Thyroid gland (tissue), 4 donors: ENCODE data around the gene ACVR1. TPM values are rescaled to one million over a fixed set of nuclear protein-coding genes. Genes with fewer than 3 reads are reported as not detected.
"Not testable (repeated sequence)": the region's sequence is repeated elsewhere in the genome, so short reads cannot be mapped to it uniquely, and the experiment has no call there.

Experiments
- DNase-seq, 2 donors: peaks; one replicate each; pipeline ENCODE4 v3.0.0-alpha.2; 2019
- H3K27ac ChIP-seq, 3 donors: fragments of 200-600 bp; sonication (generic); 1 replicate in 2 of 3; 2 replicates in 1 of 3; pipeline ENCODE4 v1.5.1; 2016 to 2019; ENCODE audit warnings: mild to moderate bottlenecking in 1 of 3, moderate library complexity in 1 of 3
- H3K27me3 ChIP-seq: fragments of 200-600 bp; sonication (generic); one replicate; pipeline ENCODE4 v1.5.1; 2019
- H3K36me3 ChIP-seq, 2 donors: fragments of 200-600 bp; sonication (generic); one replicate each; pipeline ENCODE4 v1.5.1; 2016 to 2019
- H3K4me1 ChIP-seq, 2 donors: fragments of 200-600 bp; sonication (generic); one replicate each; pipeline ENCODE4 v1.5.1; 2017 to 2019
- H3K4me3 ChIP-seq, 3 donors: fragments of 200-600 bp; sonication (generic); replicated peaks in 1 of 3; 1 replicate in 2 of 3; 2 replicates in 1 of 3; pipeline ENCODE4 v1.5.1; 2016; ENCODE audit warnings: mild to moderate bottlenecking in 1 of 3
- H3K9me3 ChIP-seq: fragments of 200-600 bp; sonication (generic); one replicate; pipeline ENCODE4 v1.5.1; 2017
- POLR2A ChIP-seq, 2 donors: fragments of 450-650 bp; IDR thresholded peaks; one replicate each; pipeline ENCODE4 v1.6.1; 2017; ENCODE audit warnings: antibody characterized with exemption in 2 of 2, mild to moderate bottlenecking in 2 of 2, moderate library complexity in 1 of 2
- WGBS, 2 donors: methylation state at CpG; one replicate each; pipeline ENCODE4 v1.1.5; 2017; 5-methylcytosine and 5-hydroxymethylcytosine counted together
- intact Hi-C: fragments of 100-400 bp; cut with DNase I; formaldehyde crosslinking; loops from one replicate; pipeline ENCODE4 v1.15.1; 2023
- total RNA-seq, 4 donors: library from RNA; depleted of rRNA; stranded (reverse); fragments of >200 nt; gene quantifications; one replicate each; pipeline ENCODE4 v1.2.3, GENCODE V29; 2016
- TF ChIP-seq, protein P1 (sequence below), 6 experiments: fragments of 200-600 bp in 3 of 6; fragments of 450-650 bp in 3 of 6; sonication (generic) in 3 of 6; IDR thresholded peaks; one replicate each; pipeline ENCODE4 v1.5.1; 2016 to 2019; ENCODE audit warnings: antibody characterized with exemption in 6 of 6, mild to moderate bottlenecking in 2 of 6, inconsistent platforms in 1 of 6, moderate library complexity in 1 of 6

ACVR1 gene
- total RNA-seq, 4 donors from 2014 or later: 42.7 to 55.8 (median 46.3) TPM

DNA sequence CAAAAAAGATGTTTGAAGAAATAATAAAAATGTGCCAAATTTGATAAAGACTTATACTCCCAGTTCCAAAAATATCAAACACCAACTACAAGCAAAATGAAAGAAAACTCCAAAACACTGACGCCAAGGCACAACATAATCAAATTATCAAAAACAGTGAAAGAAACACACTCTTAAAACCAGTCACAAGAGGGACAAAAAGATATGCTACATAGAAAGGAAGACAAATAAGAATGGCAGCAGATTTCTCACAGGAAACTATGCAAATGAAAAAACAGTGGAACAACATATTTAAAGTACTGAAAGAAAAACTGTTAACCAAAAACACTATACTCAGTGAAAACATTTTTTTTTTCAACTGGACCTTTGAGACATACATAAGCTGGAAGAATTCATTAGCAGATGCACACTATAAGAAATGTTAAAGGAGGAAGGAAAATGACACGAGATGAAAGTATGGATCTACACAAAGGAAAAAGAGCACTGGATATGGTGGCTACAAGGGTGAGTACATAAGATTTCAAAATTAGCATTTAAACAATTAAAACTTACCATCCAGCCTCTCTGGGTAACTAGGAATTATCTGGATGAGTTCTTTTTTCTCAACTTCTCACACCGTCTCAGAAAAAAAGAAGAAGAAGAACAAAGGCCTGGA lies 153.4 kb downstream of the ACVR1 start:
- 95% methylated on average over 3 of the region's 3 CpGs for WGBS, 2 donors

DNA sequence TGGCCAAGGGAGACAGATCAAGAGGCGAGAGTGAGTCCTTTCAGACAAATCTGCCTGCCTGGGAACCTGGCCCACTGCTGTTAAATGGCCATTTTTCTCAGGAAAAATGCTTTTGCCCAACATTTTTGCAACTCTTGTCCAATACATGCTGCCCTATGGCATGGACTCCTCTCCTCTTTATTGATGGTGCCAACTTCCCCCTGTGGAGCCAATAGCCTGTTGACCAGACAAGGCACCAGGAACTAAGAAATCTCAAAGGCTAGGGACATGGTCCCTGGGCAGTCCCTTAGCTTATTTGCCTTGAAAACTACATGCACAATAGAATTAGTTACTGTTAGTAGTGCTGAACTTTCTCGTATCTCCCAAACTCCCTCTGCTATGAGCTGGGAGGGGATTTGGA lies 155.6 kb downstream of the ACVR1 start:
- Histone ChIP-seq H3K4me3 (no peak overlapping the region), H3K27ac (no peak overlapping the region), H3K27me3 (no peaks in the 10 kb centered on the region), H3K4me1 (peaks cover 0 to 1% of the 10 kb centered on the region in 2 donors), H3K36me3 (no peaks in the 10 kb centered on the region), H3K9me3 (no peaks in the 10 kb centered on the region)
- intact Hi-C loops: no loop called here
- no peak for DNase-seq
- TF ChIP-seq, protein P1, sequence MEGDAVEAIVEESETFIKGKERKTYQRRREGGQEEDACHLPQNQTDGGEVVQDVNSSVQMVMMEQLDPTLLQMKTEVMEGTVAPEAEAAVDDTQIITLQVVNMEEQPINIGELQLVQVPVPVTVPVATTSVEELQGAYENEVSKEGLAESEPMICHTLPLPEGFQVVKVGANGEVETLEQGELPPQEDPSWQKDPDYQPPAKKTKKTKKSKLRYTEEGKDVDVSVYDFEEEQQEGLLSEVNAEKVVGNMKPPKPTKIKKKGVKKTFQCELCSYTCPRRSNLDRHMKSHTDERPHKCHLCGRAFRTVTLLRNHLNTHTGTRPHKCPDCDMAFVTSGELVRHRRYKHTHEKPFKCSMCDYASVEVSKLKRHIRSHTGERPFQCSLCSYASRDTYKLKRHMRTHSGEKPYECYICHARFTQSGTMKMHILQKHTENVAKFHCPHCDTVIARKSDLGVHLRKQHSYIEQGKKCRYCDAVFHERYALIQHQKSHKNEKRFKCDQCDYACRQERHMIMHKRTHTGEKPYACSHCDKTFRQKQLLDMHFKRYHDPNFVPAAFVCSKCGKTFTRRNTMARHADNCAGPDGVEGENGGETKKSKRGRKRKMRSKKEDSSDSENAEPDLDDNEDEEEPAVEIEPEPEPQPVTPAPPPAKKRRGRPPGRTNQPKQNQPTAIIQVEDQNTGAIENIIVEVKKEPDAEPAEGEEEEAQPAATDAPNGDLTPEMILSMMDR (IDR thresholded peaks at IDR 0.05): no peak
- TF ChIP-seq POLR2A (IDR thresholded peaks at IDR 0.05): no peak
- 95 to 98% methylated on average over 2 of the region's 2 CpGs for WGBS, 2 donors

More for the DNA sequence above, 153.4 kb downstream of the ACVR1 start:
- no peak for DNase-seq
- TF ChIP-seq, protein P1 (IDR thresholded peaks at IDR 0.05): no peak
- TF ChIP-seq POLR2A (IDR thresholded peaks at IDR 0.05): no peak
- no peak overlapping the region for H3K4me3 ChIP-seq
- no peaks in the 10 kb centered on the region for H3K27me3 ChIP-seq
- no peak overlapping the region for H3K27ac ChIP-seq
- intact Hi-C loops: no loop called here
- no peaks in the 10 kb centered on the region for H3K9me3 ChIP-seq
- H3K4me1 ChIP-seq: peaks cover 13 to 21% of the 10 kb centered on the region in 2 donors
- H3K36me3 ChIP-seq: no peaks in the 10 kb centered on the region

DNA sequence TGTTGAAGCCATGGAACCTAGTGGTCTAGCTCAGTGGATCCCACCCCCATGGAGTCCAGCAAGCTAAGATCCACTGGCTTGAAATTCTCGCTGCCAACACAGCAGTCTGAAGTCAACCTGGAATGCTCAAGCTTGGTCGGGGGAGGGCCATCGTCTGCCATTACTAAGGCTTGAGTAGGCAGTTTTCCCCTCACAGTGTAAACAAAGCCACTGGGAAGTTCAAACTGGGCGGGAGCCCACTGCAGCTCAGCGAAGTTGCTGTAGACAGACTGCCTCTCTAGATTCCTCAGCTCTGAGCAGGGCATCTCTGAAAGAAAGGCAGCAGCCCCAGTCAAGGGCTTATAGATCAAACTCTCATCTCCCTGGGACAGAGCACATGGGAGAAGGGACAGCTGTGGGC lies 171.5 kb downstream of the ACVR1 start:
- H3K4me1 ChIP-seq, H3K27ac ChIP-seq, H3K36me3 ChIP-seq, H3K9me3 ChIP-seq, H3K27me3 ChIP-seq, DNase-seq, H3K4me3 ChIP-seq, intact Hi-C loops: not testable (repeated sequence)
- 62 to 66% methylated on average over 5 of the region's 5 CpGs for WGBS, 2 donors

DNA sequence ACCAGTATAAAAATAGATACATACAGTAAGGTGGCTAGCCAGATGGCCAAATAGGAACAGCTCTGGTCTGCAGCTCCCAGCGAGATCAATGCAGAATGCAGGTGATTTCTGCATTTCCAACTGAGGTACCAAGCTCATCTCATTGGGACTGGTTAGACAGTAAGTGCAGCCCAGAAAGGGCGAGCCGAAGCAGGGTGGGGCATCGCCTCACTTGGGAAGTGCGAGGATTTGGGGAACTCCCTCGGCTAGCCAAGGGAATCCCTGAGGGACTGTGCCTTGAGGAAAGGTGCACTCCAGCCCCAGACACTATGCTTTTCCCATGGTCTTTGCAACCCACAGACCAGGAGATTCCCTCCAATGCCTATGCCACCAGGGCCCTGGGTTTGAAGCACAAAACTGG lies 172.0 kb downstream of the ACVR1 start:
- H3K4me1 ChIP-seq, intact Hi-C loops, H3K4me3 ChIP-seq, H3K27ac ChIP-seq, H3K9me3 ChIP-seq, H3K36me3 ChIP-seq, DNase-seq, H3K27me3 ChIP-seq: not testable (repeated sequence)
- 92 to 93% methylated on average over 6 of the region's 6 CpGs for WGBS, 2 donors

DNA sequence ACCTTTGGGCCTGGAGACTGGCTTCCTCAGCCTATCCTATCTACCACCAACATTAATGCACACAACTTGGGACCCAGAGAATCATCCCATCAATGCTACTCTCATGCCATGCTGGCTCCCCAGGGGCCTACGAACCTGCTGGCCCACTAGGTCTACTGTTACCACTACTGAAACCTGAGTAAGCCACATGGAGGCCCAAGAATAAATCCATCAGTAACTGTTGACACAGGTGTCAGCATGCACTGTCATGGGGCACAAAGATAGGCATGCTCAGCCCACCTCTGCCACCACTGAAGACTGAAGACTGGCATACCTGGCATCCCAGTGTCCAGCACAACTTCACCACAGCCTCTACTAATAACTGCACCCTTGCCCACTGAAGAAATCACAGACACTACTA lies 176.3 kb downstream of the ACVR1 start:
- no peaks in the 10 kb centered on the region for H3K36me3 ChIP-seq
- no peaks in the 10 kb centered on the region for H3K9me3 ChIP-seq
- H3K27ac ChIP-seq: no peak overlapping the region
- H3K4me1 ChIP-seq: no peaks in the 10 kb centered on the region
- H3K4me3 ChIP-seq: no peak overlapping the region
- intact Hi-C loops: no loop called here
- no peak for DNase-seq
- 89 to 93% methylated on average over 1 of the region's 1 CpG for WGBS, 2 donors
- H3K27me3 ChIP-seq: no peaks in the 10 kb centered on the region
- TF ChIP-seq, protein P1 (IDR thresholded peaks at IDR 0.05): no peak
- no peak for TF ChIP-seq POLR2A (IDR thresholded peaks at IDR 0.05)

DNA sequence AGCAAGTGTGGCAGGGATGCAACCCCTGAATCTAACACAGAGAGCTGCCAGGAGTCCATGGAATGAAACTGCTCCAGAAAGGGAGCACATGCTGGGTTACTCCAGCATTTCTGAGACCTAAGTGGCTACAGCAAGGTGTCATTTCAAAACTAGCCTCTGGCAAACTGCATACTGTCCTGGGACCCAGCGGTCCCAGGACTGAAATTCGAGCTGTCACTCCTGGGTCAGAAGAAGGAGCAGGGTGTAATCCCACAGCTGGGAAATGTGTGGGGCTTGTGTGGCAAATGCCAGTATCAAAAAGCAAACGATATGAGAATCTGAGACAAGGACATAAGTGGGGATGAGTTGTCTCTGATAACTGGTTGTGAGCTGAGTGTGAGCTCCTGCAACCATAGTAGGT lies 177.1 kb downstream of the ACVR1 start:
- WGBS, 2 donors: 88 to 100% methylated on average over 3 of the region's 3 CpGs
- Histone ChIP-seq H3K4me1 (no peaks in the 10 kb centered on the region), H3K36me3 (no peaks in the 10 kb centered on the region), H3K4me3 (no peak overlapping the region), H3K9me3 (no peaks in the 10 kb centered on the region), H3K27me3 (no peaks in the 10 kb centered on the region), H3K27ac (no peak overlapping the region)
- no peak for TF ChIP-seq POLR2A (IDR thresholded peaks at IDR 0.05)
- TF ChIP-seq, protein P1 (IDR thresholded peaks at IDR 0.05): no peak
- no peak for DNase-seq
- intact Hi-C loops: no loop called here
